A549 (cell line): Measurements from ENCODE around the gene RAB3IL1.

ENCODE experiments used
- JUN ChIP-seq, 2 experiments: fragments of >200 bp; sonication (Bioruptor Twin); formaldehyde crosslinking; IDR thresholded peaks; 2 replicates in 1 of 2; 3 replicates in 1 of 2; pipeline ENCODE4 v1.6.1; 2016 to 2017
- KDM1A ChIP-seq: fragments of 200-600 bp; sonication (generic); IDR thresholded peaks from 2 replicates; pipeline ENCODE4 v1.6.1; 2016; ENCODE audit warnings: low read depth, mild to moderate bottlenecking
- MAFK ChIP-seq: fragments of 450-650 bp; IDR thresholded peaks from 2 replicates; pipeline ENCODE4 v1.6.1; 2014; ENCODE audit not compliant: partially characterized antibody
- MYC ChIP-seq: IDR thresholded peaks from 2 replicates; pipeline ENCODE4 v1.6.1; 2012; ENCODE audit warnings: mild to moderate bottlenecking, inconsistent platforms, low read length, improper control_type of control experiment, borderline replicate concordance
- NFE2L2 ChIP-seq: fragments of 150-350 bp; conservative IDR thresholded peaks from 2 replicates; pipeline ENCODE4 v1.6.1; 2014; ENCODE audit warnings: low read length
- POLR2A ChIP-seq: IDR thresholded peaks from 2 replicates; pipeline ENCODE4 v1.6.1; 2012; ENCODE audit warnings: mild to moderate bottlenecking, low read length
- RARB ChIP-seq: fragments of 250-450 bp; sonication (Bioruptor Pico); IDR thresholded peaks from 2 replicates; pipeline ENCODE4 v1.8.0; 2021; ENCODE audit warnings: mild to moderate bottlenecking, moderate library complexity
- RNF2 ChIP-seq: fragments of 200-600 bp; sonication (generic); IDR thresholded peaks from 2 replicates; pipeline ENCODE4 v1.6.1; 2016; ENCODE audit warnings: low read depth, mild to moderate bottlenecking, antibody characterized with exemption, moderate library complexity, borderline replicate concordance
- TF ChIP-seq, protein P1 (sequence below): fragments of >200 bp; sonication (Bioruptor Twin); formaldehyde crosslinking; IDR thresholded peaks from 3 replicates; pipeline ENCODE4 v1.5.1; 2016
- TF ChIP-seq, protein P2 (sequence below): fragments of 200-600 bp; sonication (generic); IDR thresholded peaks from 2 replicates; pipeline ENCODE4 v1.6.1; 2016; ENCODE audit warnings: antibody characterized with exemption, mild to moderate bottlenecking, moderate library complexity

DNA sequence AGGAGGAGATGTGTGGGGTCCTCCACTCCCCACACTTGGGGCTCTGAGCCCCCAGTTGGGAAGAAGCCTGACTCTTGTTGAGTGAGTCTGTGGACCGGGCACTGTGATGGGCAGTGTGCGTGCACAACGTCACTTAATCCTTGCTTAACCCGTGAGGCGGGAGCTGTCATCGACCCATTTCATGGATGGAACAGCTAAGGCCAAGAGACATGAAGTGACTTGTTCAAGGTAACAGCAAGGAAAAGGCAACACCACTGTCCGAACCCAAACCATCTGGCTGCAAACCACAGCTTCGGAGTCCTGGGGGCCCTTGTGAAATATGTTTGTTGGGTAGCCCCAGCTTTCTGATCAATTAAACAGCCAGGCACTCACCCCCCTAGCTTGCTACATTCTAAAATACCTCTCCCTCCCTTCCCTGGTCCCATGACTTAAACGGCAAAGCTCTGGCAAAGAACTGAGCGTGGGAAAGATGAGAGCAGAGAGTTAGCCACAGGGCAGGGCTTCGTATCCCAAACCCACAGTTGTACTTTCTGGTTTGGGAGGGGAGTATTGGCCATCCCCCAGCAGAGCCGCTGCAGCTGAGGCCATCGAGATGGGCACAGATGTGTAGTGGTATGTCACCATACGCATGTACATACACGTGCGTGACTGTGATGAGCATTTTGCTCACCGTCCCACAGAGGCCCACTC is 63.0 kb downstream of the RAB3IL1 start:
- no peak for TF ChIP-seq KDM1A
- TF ChIP-seq RNF2, result no peak
- no peak for TF ChIP-seq RARB (CRISPR knock-in tag)
- no peak for TF ChIP-seq MYC
- TF ChIP-seq, protein P1, sequence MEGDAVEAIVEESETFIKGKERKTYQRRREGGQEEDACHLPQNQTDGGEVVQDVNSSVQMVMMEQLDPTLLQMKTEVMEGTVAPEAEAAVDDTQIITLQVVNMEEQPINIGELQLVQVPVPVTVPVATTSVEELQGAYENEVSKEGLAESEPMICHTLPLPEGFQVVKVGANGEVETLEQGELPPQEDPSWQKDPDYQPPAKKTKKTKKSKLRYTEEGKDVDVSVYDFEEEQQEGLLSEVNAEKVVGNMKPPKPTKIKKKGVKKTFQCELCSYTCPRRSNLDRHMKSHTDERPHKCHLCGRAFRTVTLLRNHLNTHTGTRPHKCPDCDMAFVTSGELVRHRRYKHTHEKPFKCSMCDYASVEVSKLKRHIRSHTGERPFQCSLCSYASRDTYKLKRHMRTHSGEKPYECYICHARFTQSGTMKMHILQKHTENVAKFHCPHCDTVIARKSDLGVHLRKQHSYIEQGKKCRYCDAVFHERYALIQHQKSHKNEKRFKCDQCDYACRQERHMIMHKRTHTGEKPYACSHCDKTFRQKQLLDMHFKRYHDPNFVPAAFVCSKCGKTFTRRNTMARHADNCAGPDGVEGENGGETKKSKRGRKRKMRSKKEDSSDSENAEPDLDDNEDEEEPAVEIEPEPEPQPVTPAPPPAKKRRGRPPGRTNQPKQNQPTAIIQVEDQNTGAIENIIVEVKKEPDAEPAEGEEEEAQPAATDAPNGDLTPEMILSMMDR, result no peak
- no peak for TF ChIP-seq JUN (IDR thresholded peaks at IDR 0.05)
- TF ChIP-seq, protein P2, sequence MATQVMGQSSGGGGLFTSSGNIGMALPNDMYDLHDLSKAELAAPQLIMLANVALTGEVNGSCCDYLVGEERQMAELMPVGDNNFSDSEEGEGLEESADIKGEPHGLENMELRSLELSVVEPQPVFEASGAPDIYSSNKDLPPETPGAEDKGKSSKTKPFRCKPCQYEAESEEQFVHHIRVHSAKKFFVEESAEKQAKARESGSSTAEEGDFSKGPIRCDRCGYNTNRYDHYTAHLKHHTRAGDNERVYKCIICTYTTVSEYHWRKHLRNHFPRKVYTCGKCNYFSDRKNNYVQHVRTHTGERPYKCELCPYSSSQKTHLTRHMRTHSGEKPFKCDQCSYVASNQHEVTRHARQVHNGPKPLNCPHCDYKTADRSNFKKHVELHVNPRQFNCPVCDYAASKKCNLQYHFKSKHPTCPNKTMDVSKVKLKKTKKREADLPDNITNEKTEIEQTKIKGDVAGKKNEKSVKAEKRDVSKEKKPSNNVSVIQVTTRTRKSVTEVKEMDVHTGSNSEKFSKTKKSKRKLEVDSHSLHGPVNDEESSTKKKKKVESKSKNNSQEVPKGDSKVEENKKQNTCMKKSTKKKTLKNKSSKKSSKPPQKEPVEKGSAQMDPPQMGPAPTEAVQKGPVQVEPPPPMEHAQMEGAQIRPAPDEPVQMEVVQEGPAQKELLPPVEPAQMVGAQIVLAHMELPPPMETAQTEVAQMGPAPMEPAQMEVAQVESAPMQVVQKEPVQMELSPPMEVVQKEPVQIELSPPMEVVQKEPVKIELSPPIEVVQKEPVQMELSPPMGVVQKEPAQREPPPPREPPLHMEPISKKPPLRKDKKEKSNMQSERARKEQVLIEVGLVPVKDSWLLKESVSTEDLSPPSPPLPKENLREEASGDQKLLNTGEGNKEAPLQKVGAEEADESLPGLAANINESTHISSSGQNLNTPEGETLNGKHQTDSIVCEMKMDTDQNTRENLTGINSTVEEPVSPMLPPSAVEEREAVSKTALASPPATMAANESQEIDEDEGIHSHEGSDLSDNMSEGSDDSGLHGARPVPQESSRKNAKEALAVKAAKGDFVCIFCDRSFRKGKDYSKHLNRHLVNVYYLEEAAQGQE, result no peak
- no peak for TF ChIP-seq MAFK
- no peak for TF ChIP-seq POLR2A
- no peak for TF ChIP-seq NFE2L2
